ENCODE results near the gene PRKCA.
"Not testable (repeated sequence)": the region's sequence is repeated elsewhere in the genome, so short reads cannot be mapped to it uniquely, and the experiment has no call there.

PRKCA gene

DNA sequence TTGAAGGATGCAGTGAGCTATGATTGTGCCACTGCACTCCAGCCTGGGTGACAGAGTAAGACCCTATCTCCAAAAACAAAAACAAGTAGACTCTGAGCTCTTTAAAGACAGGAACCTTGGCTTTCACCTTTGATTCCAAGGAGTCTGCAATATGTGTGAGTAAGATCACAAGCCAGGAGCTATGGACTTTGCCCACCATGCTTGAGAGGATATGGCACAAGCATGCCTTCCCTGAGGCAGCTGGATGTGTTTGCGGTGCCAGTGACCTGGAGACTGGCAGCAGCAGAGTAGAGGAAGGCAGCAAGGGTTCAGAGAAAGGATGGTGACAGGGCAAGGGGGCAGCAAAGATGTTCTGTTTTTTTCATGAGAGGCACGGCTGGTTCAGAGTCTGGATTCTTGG, 14.5 kb upstream of the PRKCA start:
- no peak for DNase-seq (ENCODE audit: low read depth in 2 of 2, low spot score in 1 of 2)

DNA sequence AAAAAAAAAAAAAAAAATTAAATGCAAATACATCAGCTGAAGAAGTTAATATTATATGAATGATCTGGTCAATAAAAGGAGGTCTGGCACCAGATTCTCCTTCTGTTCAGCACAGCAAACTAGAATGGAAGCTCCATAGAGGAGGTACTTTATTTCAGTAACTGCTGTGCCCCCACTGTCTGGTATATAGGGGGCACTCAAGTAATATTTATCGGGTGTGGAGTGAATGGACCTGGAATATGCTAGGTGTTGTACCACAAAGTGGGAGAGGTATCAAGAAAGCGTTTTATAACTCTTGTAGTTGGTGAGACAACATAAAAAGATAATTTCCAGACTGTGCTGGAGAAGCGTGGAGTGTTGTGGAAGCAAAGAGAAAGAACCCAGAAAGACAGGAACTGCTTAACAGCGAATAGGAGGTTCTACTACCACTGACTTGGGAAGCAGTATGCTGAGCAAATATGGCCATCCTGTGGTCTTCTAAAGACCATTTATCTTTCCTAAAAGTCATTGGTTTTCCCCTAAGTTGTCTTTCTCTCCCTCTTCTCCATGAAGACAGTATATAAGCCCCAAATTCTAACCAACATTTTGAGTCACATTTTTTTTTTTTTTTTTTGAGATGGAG, 12.2 kb upstream of the PRKCA start:
- no peak for DNase-seq (ENCODE audit: low read depth in 2 of 2, low spot score in 1 of 2)

DNA sequence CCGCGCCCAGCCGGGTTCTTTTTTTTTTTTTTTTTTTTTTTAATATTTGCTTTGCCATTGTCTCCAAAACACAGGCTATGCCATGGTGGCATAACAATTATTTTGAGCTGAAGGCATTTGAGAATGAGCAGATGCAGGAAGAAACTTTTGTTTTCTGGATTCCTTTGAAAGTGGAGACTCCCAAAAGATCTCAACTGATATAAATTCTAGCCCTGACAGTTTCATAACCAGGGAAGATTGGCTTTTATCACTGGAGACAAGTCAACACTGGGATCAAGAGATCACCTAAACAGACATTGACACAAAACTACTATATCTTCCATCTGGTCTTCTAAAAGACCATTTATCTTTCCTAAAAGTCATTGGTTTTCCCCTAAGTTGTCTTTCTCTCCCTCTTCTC, 10.1 kb upstream of the PRKCA start:
- no peak for DNase-seq (ENCODE audit: low read depth in 2 of 2, low spot score in 1 of 2)

DNA sequence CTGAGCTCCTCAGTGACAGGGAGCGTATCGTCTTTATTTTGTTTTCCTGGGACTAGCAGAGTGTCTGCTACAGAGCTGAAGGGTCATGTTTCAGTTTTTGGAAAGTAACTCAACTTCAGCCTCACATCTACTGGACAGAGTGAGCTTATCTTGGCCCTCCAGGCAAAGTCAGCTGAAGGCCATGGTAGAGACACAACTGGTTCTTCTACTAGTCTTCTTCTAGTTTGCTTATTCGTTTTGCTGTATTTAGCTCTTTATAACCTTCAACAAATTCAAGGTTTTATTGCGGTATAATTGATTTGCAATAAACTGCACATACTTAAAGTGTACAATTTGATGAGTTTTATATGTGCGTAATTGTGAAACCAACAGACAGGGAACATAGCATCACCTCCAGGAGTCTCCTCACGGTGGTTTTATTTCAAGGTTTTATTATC, 6.1 kb upstream of the PRKCA start:
- DNase-seq (ENCODE audit: low read depth in 2 of 2, low spot score in 1 of 2), result no peak

DNA sequence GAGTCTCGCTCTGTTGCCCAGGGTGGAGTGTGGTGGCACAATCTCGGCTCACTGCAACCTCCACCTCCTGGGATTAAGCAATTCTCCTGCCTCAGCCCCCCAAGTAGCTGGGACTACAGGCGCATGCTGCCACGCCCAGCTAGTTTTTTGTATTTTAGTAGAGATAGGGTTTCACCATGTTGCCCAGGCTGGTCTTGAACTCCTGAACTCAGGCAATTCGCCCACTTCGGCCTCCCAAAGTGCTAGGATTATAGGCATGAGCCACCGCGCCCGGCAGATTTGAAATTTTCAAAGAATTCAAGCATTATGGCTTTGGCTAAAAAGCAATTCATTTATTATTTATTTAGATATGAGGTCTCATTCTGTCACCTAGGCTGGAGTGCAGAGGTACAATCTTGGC, 5.0 kb upstream of the PRKCA start:
- not testable (repeated sequence) for DNase-seq (ENCODE audit: low read depth in 2 of 2, low spot score in 1 of 2)

DNA sequence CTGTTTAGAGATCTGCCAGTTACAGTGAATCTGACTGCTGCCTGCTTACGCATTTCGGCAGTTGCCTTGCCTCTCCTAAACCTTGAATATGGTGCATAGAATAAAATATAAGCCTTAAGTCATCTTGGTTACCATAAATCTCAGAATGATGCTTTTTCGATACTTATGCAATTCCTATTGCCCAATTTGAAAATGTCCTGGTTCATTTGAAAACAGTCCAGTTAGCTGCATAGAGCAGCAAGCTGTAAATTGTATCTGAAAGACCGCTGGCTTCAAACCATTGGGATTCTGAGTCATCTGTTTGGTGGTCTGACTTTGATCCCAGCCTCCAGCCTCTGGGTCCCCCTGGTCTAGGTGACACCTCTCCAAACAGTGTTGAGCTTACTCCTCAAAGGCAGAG, 2.7 kb upstream of the PRKCA start:
- DNase-seq (ENCODE audit: low read depth in 2 of 2, low spot score in 1 of 2), result no peak

DNA sequence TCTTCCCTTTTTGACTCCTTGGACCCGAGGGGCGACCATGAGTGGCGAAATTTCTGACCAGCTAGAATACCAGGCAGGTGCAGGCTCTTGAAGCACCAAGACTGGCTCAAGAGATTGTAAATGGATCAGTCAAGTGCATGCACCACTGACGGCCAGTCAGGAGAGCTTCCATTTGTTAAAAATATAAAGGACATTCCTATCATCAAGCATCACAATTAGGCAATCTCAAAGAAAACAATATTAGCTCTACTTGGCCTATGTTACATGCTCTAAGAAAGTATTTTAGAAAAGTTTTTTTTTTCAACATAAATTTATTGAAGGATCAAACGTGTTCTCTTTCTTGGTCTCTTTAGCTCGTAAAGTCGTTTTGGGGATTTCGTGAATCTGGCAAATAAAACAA, 1.5 kb upstream of the PRKCA start:
- DNase-seq (ENCODE audit: low read depth in 2 of 2, low spot score in 1 of 2), result no peak

DNA sequence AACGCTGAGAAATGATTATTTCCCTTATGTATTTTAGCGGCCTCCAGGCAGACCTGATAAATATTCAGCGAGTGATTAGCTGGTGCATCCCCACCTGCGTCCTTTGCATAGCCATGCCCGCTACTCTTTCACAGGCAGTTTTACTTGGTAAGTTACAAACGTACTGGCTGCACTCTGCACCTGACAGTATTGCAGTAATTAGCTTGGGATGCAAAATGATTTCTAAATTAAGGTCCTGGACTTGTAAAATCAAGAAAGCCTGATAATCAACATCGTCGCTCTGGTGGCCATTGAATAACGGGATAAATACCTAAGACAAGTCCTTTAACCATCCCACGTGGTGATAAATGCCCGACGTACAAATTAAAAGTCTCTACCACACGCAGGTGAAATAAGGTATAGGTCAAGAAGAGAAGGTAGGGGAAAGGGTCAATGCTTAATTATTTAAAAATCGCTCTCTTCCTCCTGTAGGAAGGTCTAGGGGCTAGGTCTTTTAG, 998 bp upstream of the PRKCA start:
- DNase-seq (ENCODE audit: low read depth in 2 of 2, low spot score in 1 of 2), result no peak

DNA sequence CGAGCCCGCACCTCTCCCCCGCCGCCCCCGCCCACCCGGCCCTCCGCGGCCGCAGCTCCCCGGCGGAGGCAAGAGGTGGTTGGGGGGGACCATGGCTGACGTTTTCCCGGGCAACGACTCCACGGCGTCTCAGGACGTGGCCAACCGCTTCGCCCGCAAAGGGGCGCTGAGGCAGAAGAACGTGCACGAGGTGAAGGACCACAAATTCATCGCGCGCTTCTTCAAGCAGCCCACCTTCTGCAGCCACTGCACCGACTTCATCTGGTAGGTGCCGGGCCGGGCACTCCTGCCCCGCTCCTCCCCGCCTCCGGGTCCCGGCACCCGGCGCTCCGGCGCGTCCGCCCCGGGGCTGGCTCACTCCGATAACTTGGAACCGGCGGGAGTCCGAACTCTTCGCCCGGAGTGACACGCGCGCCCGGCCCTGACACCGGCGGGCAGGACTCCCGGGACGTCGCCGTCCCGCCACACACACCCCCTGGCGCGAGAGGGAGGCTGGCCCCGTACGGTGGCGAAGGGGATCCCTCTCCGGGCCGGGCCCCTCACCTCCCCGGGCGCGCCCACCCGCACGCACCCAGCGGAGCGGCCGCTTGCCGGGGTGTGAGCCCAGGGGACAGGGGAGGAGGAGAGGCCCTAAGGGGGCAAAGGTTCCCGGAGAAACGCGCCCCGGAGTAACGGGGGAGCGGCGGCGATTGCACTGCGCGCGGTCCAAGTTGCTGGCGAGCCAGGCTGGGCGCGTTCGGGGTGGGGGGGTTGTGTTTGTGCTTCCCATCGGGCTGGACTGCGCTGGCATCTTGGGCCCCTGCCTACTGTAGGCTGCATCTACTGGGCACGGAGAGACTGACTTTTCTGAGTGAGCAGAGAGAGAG, 581 bp downstream of the PRKCA start:
- DNase-seq (ENCODE audit: low read depth in 2 of 2, low spot score in 1 of 2), result no peak

DNA sequence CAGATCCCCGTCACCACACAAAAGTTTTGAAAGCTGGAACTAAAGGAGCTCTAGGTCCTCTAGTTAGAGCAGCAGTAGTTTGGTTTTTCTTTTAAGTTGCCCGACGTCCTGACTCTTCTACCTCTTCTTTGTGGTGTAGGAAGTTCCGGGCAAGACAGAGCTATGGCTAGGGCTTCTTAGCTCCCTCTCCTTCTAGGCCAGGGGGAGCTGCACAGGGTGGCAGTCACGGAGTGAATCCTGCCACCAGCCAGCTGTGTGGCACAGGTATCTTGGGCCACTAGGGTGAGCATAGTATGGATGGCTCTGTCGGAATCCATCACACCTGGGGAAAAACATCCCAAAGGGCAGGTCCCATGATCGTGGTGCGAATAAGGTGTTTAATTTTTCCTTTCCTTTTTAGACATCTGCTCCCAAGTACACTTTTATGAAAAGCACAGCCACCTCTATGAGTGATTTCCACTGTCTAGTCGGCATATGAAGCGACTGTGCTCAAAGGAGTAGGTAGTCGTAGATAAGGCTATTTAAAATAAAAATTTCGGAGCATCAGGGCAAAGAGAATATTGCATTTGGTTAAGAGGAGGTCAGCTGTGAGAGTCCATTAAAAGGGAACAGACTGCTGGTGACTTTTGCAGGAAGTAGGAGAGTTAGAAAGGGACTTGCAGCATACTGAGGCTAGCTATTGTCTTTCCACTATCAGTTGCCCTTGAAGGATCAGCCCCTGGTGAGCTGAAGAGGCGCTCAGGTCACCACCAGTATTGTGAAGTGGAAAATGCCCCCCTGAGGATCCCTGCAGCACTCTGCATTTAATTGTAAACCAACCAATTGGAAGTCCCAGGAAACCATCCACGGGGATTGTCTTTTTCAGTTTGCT, 2.1 kb downstream of the PRKCA start:
- no peak for DNase-seq (ENCODE audit: low read depth in 2 of 2, low spot score in 1 of 2)

DNA sequence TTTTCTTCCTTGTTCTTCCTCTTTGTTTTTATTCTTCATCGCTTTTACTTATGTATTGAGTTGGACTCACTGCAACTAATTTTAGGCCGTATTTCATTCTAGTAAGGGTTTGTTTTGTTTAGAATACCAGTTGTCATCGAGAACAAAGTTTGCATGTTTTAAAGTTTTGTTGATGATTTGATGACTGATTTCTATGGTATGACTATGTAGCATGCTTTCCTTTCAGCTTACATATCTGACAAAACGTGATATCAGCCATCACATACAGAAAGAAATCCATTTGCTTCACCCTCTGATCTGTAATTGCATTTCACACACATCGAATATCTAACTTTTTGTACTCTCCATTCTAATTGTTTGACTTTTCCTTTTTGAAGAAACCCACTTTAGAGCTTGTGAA, 4.0 kb downstream of the PRKCA start:
- no peak for DNase-seq (ENCODE audit: low read depth in 2 of 2, low spot score in 1 of 2)

DNA sequence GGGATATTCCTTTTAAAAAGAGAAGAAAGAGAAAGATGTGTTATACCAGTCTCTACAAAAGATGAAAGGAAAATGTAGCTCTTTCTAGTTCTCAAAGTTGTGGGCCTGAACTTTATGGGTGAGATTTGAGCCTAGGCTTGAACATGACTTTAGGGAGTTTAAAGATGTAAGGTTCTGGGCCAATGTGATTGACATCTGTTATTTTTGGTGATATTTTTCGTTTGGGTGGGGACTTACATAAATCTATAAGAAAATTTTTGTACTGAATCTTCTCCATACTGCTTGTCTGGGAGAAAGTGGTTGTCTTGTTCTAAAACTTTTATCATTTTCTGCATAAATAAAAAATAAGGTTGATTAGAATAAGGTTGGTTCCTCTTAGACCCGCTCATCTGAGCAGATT, 4.8 kb downstream of the PRKCA start:
- no peak for DNase-seq (ENCODE audit: low read depth in 2 of 2, low spot score in 1 of 2)

DNA sequence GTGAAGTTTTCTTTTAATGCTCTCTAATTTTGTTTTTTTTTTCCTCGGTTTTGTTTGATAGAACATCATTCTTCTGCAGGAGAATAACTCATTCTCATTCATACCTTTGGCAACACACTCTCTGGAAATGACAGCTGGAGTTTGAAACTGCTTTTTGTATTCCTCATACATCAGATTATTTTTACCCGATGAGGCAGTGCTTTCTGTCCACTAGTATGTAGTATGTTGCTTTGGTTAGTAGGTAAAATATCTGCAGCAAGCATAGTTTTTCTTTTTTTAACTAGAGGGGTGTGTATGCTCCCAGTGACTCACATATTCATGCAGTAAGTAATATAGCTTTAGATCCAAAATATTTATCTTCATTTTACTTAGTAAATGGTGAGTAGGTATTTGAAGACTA, 6.4 kb downstream of the PRKCA start:
- DNase-seq (ENCODE audit: low read depth in 2 of 2, low spot score in 1 of 2), result no peak

DNA sequence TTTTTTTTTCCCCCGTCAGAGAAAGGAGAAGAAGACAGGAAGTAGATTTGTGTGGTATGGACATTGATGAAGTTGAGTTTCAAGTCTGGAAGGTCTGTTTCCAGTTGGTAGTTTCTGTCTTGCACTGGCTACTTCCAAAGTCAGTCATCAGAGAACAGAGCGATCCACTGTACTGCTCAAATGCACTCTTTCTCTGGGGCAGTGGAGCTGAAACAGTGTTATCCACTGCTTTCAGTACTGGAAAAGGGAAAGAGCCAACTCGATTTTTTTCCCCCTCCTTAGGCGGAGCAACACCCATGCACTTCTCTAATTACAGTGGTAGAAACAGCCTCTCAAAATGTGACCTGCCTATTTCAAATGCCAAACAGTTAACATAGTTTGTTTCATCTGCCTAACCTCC, 7.4 kb downstream of the PRKCA start:
- DNase-seq (ENCODE audit: low read depth in 2 of 2, low spot score in 1 of 2), result no peak

DNA sequence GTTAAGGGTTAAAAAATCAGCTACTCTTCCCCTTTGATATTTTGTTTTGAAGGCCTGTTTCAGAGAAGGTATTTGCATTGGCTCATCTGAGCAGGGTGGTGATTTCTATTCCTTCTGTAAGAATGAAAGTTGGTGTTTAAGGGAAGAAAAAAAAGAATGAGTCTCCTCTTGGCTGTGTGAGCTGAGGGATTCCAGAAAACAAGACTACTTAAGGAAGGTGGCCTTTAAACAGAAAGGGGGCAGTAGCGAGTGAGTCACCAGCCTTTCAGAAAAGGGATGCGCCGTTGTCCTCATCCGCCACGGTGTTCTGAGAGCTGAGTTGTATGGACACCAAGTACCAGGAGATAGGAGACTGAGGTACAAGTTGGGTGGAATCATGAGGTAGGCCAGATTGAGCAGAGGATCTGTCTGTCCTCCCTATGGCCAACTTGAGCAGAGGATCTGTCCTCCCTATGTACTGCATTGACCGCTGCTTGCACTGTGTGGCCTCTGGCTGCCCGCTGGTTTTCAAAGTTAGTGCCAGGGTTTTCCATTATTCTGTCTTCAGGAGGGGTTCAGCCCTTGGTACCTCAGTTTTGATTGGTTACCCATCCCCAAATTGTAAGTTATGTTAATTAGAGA, 8.2 kb downstream of the PRKCA start:
- no peak for DNase-seq (ENCODE audit: low read depth in 2 of 2, low spot score in 1 of 2)

DNA sequence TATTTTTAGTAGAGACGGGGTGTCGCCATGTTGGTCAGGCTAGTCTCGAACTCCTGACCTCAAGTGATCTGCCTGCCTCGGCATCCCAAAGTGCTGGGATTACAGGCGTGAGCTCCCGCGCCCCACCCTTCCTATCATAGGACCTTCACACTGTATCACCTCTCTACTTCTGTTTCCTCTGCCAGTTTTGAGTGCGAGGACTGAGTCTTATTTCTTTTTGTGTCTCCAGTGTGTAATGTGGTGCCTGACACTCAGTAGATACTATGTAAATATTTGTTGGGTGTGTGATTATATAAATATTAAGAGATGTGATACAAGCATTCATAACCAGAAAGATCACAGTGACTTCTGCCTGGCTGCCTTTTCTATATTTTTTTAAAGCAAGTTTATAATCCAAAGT, 10.5 kb downstream of the PRKCA start:
- DNase-seq (ENCODE audit: low read depth in 2 of 2, low spot score in 1 of 2), result no peak

DNA sequence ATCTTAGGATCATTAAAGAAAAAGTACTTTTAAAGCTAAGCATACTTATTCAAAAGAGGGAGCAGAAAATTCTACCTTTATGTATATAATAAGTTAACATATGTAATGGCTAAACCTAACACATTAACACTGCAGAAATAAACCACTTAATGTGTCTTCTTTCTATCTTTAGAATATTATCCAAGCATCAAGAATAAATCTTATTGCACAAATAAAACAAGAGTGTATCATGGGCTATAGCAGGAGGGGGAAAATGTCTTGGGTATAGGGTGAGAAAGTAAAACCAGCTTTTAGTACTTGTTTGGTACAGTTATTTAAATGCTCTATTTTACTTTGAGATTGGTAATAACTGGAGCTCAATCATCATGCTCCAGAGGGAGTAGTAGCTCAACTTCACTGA, 10.9 kb downstream of the PRKCA start:
- DNase-seq (ENCODE audit: low read depth in 2 of 2, low spot score in 1 of 2), result no peak

DNA sequence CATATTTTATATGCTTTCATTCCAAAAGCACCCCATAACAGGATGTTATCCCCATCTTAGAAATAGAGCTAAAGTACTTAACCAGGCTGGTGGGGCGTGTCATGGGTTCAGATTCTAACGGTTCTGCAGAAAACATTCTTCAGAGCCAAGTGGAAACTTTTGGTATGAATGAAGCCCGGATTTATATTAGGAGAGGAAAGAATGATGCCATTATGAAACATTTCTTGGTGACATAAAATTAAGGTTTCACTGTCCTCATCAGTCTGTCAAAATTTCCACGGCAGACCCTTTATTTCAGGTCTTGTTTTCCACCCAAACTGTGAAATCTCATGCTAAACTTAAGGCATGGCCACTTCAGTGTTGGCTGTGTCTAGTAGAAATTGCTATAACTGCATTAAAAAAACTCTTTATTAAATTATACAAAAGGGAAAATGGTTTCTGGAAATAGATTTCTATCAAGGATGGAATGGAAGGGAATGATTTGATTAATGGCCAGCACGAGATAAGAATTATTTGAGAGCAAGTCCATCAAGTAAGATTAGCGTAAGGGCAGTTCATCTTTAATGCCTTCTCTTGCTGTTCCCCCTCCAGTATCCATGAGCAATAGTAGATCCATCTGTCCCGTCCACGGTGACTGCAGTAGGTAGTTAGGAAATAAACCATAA, 11.7 kb downstream of the PRKCA start:
- DNase-seq (ENCODE audit: low read depth in 2 of 2, low spot score in 1 of 2), result no peak

DNA sequence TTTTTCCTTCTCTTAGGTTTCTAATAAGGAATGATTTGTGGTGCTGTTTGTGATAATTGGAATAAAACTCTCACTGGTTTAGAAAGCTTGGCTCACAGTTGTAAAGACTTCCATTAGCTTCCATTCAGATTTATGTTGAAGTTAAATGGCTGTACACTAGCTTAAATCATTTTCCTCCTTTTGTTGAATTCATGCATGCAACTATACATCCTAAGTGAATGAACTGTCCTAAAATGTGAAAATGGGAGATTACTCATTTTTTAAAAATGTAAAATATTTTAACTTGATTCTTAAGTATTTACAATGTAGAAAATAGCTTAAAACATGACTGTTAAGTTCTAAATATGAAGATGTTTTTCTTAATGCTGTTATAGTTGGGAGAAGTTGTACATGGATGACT, 15.2 kb downstream of the PRKCA start:
- no peak for DNase-seq (ENCODE audit: low read depth in 2 of 2, low spot score in 1 of 2)

DNA sequence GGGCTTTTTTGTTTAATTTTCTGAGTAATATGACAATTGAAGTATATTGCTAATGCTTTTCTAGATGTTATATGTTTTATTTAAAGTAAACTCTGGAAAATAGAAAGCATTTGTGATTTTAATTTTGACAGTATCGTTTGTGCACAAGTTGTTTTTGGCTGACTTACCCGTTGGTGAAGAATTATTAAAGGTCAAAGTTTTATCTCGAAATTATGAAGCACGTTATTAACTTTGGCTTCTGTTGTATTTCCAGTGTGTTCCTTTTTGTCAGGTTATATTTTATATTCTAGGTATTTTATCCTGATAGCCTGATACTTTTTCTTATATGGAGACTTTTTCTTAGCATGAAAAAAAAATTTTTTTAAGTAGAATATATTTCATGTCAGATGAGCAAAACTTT, 16.8 kb downstream of the PRKCA start:
- no peak for DNase-seq (ENCODE audit: low read depth in 2 of 2, low spot score in 1 of 2)

DNA sequence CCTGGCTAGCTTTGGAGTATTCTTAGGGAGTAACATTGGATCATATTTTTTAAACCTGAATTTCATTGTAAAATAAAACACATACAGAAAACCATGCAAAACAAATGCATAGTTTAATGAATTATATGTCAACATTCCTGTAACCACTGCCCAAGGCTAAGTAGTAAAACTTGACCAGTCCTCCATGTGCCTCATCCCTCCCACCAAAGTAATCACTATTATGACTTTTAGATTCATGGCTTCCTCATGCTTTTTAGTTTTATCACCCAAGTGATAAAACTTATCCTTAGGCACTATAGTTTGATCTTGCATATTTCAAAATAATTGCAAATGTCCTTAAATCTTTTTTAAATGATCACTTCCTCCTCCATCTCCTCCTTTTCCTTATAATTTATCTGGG, 20.4 kb downstream of the PRKCA start:
- DNase-seq (ENCODE audit: low read depth in 2 of 2, low spot score in 1 of 2), result no peak
